Right hindlimb (tissue), 1 donor: ENCODE measurements around the gene RALGPS1.

ENCODE experiments used
- DNase-seq: peaks from one replicate; pipeline ENCODE4 v3.0.0-alpha.2; 2018

Gene RALGPS1

GRCh38 chr9:127081250-127082185 lies 166.9 kb downstream of the RALGPS1 start:
- DNase-seq = no peak

- DNase-seq = no peak
These were observed 168.8 kb downstream of the RALGPS1 start for GRCh38 chr9:127083138-127083980.

GRCh38 chr9:127084076-127085039 lies 169.8 kb downstream of the RALGPS1 start:
- DNase-seq = no peak

- no peak for DNase-seq
These were observed 170.6 kb downstream of the RALGPS1 start for GRCh38 chr9:127085186-127085585.

- no peak for DNase-seq
These were observed 172.2 kb downstream of the RALGPS1 start for GRCh38 chr9:127086771-127087170.

- no peak for DNase-seq
These were observed 172.8 kb downstream of the RALGPS1 start for GRCh38 chr9:127087411-127087810.

GRCh38 chr9:127087836-127088235 lies 173.3 kb downstream of the RALGPS1 start:
- no peak for DNase-seq

GRCh38 chr9:127088724-127089615 lies 174.4 kb downstream of the RALGPS1 start:
- no peak for DNase-seq

- no peak for DNase-seq
These were observed 175.1 kb downstream of the RALGPS1 start for GRCh38 chr9:127089631-127090081.

- no peak for DNase-seq
These were observed 175.9 kb downstream of the RALGPS1 start for GRCh38 chr9:127090341-127090985.

- DNase-seq = no peak
These were observed 176.9 kb downstream of the RALGPS1 start for GRCh38 chr9:127091526-127091925.

- DNase-seq = no peak
These were observed 177.5 kb downstream of the RALGPS1 start for GRCh38 chr9:127092041-127092608.

GRCh38 chr9:127093319-127094020 lies 178.9 kb downstream of the RALGPS1 start:
- peak; percentile 12 for DNase-seq

GRCh38 chr9:127095411-127095810 lies 180.8 kb downstream of the RALGPS1 start:
- DNase-seq = peak; percentile 10

- peak; percentile 82 for DNase-seq
These were observed 181.6 kb downstream of the RALGPS1 start for GRCh38 chr9:127096208-127096607.

- DNase-seq = no peak
These were observed 183.1 kb downstream of the RALGPS1 start for GRCh38 chr9:127097683-127098082.

- DNase-seq = no peak
These were observed 184.5 kb downstream of the RALGPS1 start for GRCh38 chr9:127098916-127099553.

GRCh38 chr9:127099664-127100063 lies 185.1 kb downstream of the RALGPS1 start:
- DNase-seq = no peak

GRCh38 chr9:127102176-127102575 lies 187.6 kb downstream of the RALGPS1 start:
- DNase-seq = no peak
